ENCODE data around the gene ITGB5.

GRCh38 chr3:124783696-124784095, 103.5 kb downstream of the ITGB5 start:
- TF ChIP-seq TCF7L2 (IDR thresholded peaks at IDR 0.05; ENCODE audit: borderline replicate concordance, extremely low read depth, insufficient read depth, insufficient read length), result no peak
- TF ChIP-seq EZH2phosphoT487 (IDR thresholded peaks at IDR 0.05; ENCODE audit: borderline replicate concordance), result no peak
- TF ChIP-seq, protein P1, sequence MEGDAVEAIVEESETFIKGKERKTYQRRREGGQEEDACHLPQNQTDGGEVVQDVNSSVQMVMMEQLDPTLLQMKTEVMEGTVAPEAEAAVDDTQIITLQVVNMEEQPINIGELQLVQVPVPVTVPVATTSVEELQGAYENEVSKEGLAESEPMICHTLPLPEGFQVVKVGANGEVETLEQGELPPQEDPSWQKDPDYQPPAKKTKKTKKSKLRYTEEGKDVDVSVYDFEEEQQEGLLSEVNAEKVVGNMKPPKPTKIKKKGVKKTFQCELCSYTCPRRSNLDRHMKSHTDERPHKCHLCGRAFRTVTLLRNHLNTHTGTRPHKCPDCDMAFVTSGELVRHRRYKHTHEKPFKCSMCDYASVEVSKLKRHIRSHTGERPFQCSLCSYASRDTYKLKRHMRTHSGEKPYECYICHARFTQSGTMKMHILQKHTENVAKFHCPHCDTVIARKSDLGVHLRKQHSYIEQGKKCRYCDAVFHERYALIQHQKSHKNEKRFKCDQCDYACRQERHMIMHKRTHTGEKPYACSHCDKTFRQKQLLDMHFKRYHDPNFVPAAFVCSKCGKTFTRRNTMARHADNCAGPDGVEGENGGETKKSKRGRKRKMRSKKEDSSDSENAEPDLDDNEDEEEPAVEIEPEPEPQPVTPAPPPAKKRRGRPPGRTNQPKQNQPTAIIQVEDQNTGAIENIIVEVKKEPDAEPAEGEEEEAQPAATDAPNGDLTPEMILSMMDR (IDR thresholded peaks at IDR 0.05 in 2 of 3, conservative IDR thresholded peaks at IDR 0.05 in 1 of 3; ENCODE audit: borderline replicate concordance in 1 of 3, insufficient read depth in 1 of 3, low read depth in 2 of 3, low read length in 2 of 3), result no peak
- no peak for TF ChIP-seq ZNF274 (IDR thresholded peaks at IDR 0.05; ENCODE audit: low read depth, low read length)
